Measurements from ENCODE around the gene ANKRD13B. TPM values are rescaled to one million over a fixed set of nuclear protein-coding genes. Genes with fewer than 3 reads are reported as not detected.
A peak's percentile ranks its signal among the peaks of the same experiment; 100 is the strongest.

The ANKRD13B gene
- total RNA-seq, 2 donors from 2014 or later = 7.9 to 13.5 TPM

GRCh38 chr17:29562615-29563014 is 30.3 kb upstream of the ANKRD13B start:
- Mint-ChIP-seq H3K27me3 (ENCODE audit: low read depth) (no peaks in the 10 kb centered on the region), H3K4me1 (ENCODE audit: low read depth) (peaks cover 37% of the 10 kb centered on the region), H3K27ac (no peak overlapping the region), H3K4me3 (no peak overlapping the region), H3K9me3 (no peaks in the 10 kb centered on the region), H3K36me3 (ENCODE audit: insufficient read depth in 2 of 2) (peaks cover 2 to 3% of the 10 kb centered on the region in 2 donors)
- DNase-seq (no peak), ATAC-seq (replicated peaks in 1 of 2) (no peak)

GRCh38 chr17:29563816-29564215 is 29.1 kb upstream of the ANKRD13B start:
- DNase-seq (no peak), ATAC-seq (replicated peaks in 1 of 2) (no peak)
- Mint-ChIP-seq H3K27me3 (ENCODE audit: low read depth) (no peaks in the 10 kb centered on the region), H3K9me3 (no peaks in the 10 kb centered on the region), H3K36me3 (ENCODE audit: insufficient read depth in 2 of 2) (peaks cover 2 to 3% of the 10 kb centered on the region in 2 donors), H3K4me3 (peak overlapping the region in 1 of 2 donors; percentile 14), H3K4me1 (ENCODE audit: low read depth) (peaks cover 28% of the 10 kb centered on the region), H3K27ac (no peak overlapping the region)

GRCh38 chr17:29565643-29566472 is 27.1 kb upstream of the ANKRD13B start:
- ATAC-seq (replicated peaks in 1 of 2) (peak; percentile 9 to 27), DNase-seq (peak; percentile 72 to 73)
- Mint-ChIP-seq H3K27ac (peak overlapping the region; percentile 77), H3K9me3 (no peaks in the 10 kb centered on the region), H3K4me3 (peak overlapping the region; percentile 93 to 95), H3K27me3 (ENCODE audit: low read depth) (no peaks in the 10 kb centered on the region), H3K36me3 (ENCODE audit: insufficient read depth in 2 of 2) (peaks cover 3 to 4% of the 10 kb centered on the region in 2 donors), H3K4me1 (ENCODE audit: low read depth) (peaks cover 34% of the 10 kb centered on the region)

- H3K27me3 Mint-ChIP-seq (ENCODE audit: low read depth) = no peaks in the 10 kb centered on the region
- DNase-seq (peak; percentile 81 to 82), ATAC-seq (replicated peaks in 1 of 2) (peak; percentile 52 to 59)
- H3K36me3 Mint-ChIP-seq (ENCODE audit: insufficient read depth in 2 of 2) = peaks cover 3 to 4% of the 10 kb centered on the region in 2 donors
- H3K27ac Mint-ChIP-seq = peak within 1 kb of the TSS; percentile 77
- H3K4me1 Mint-ChIP-seq (ENCODE audit: low read depth) = peaks cover 38% of the 10 kb centered on the region
- H3K4me3 Mint-ChIP-seq = peak within 1 kb of the TSS; percentile 93 to 95
- H3K9me3 Mint-ChIP-seq = no peaks in the 10 kb centered on the region
Observed at GRCh38 chr17:29566473-29567303, 26.2 kb upstream of the ANKRD13B start, which contains the start of gene ABHD15. TSS of gene ABHD15 (minus strand) at chr17:29567037. CDS start at chr17:29566966, 71 bp downstream.

- ATAC-seq (replicated peaks in 1 of 2) (peak; percentile 28 to 33), DNase-seq (no peak)
- Mint-ChIP-seq H3K36me3 (ENCODE audit: insufficient read depth in 2 of 2) (peaks cover 0 to 4% of the 10 kb centered on the region in 2 donors), H3K27me3 (ENCODE audit: low read depth) (no peaks in the 10 kb centered on the region), H3K9me3 (no peaks in the 10 kb centered on the region), H3K4me1 (ENCODE audit: low read depth) (peaks cover 38% of the 10 kb centered on the region), H3K4me3 (peak overlapping the region; percentile 93 to 95), H3K27ac (no peak overlapping the region)
Observed at GRCh38 chr17:29567304-29567553, 25.7 kb upstream of the ANKRD13B start.

GRCh38 chr17:29567554-29568330 is 25.2 kb upstream of the ANKRD13B start:
- Mint-ChIP-seq H3K36me3 (ENCODE audit: insufficient read depth in 2 of 2) (peaks cover 0 to 4% of the 10 kb centered on the region in 2 donors), H3K4me3 (peak overlapping the region; percentile 93 to 95), H3K27me3 (ENCODE audit: low read depth) (no peaks in the 10 kb centered on the region), H3K4me1 (ENCODE audit: low read depth) (peaks cover 36% of the 10 kb centered on the region), H3K9me3 (no peaks in the 10 kb centered on the region), H3K27ac (peak overlapping the region; percentile 94)
- DNase-seq (peak; percentile 89 to 92), ATAC-seq (replicated peaks in 1 of 2) (peak; percentile 68 to 72)

GRCh38 chr17:29568331-29569244 is 24.3 kb upstream of the ANKRD13B start, which contains the start of gene TP53I13:
TSS of gene TP53I13 (plus strand) at chr17:29568701. CDS start at chr17:29568759, 58 bp downstream.
- peak within 1 kb of the TSS; percentile 93 to 95 for H3K4me3 Mint-ChIP-seq
- peak within 1 kb of the TSS; percentile 94 for H3K27ac Mint-ChIP-seq
- H3K27me3 Mint-ChIP-seq (ENCODE audit: low read depth) = no peaks in the 10 kb centered on the region
- DNase-seq (peak; percentile 90 to 91), ATAC-seq (replicated peaks in 1 of 2) (peak; percentile 55 to 62)
- H3K4me1 Mint-ChIP-seq (ENCODE audit: low read depth) = peaks cover 34% of the 10 kb centered on the region
- H3K9me3 Mint-ChIP-seq = no peaks in the 10 kb centered on the region
- H3K36me3 Mint-ChIP-seq (ENCODE audit: insufficient read depth in 2 of 2) = peaks cover 0 to 4% of the 10 kb centered on the region in 2 donors

- Mint-ChIP-seq H3K27ac (no peak overlapping the region), H3K9me3 (no peaks in the 10 kb centered on the region)
- no peak for DNase-seq
Observed at GRCh38 chr17:29569245-29569950, 23.5 kb upstream of the ANKRD13B start.

GRCh38 chr17:29570521-29570920 is 22.4 kb upstream of the ANKRD13B start:
- Mint-ChIP-seq H3K36me3 (ENCODE audit: insufficient read depth in 2 of 2) (peaks cover 0 to 5% of the 10 kb centered on the region in 2 donors), H3K9me3 (no peaks in the 10 kb centered on the region), H3K27me3 (ENCODE audit: low read depth) (no peaks in the 10 kb centered on the region), H3K4me3 (peak overlapping the region; percentile 1 to 51), H3K27ac (no peak overlapping the region), H3K4me1 (ENCODE audit: low read depth) (peaks cover 28% of the 10 kb centered on the region)
- ATAC-seq (replicated peaks in 1 of 2) (no peak), DNase-seq (no peak)

More at GRCh38 chr17:29569245-29569950, 23.5 kb upstream of the ANKRD13B start:
- H3K4me1 Mint-ChIP-seq (ENCODE audit: low read depth) = peaks cover 34% of the 10 kb centered on the region
- ATAC-seq (replicated peaks in 1 of 2) = no peak
- peaks cover 0 to 5% of the 10 kb centered on the region in 2 donors for H3K36me3 Mint-ChIP-seq (ENCODE audit: insufficient read depth in 2 of 2)
- no peaks in the 10 kb centered on the region for H3K27me3 Mint-ChIP-seq (ENCODE audit: low read depth)
- H3K4me3 Mint-ChIP-seq = peak overlapping the region; percentile 83 to 89

- H3K27ac Mint-ChIP-seq = no peak overlapping the region
- no peaks in the 10 kb centered on the region for H3K9me3 Mint-ChIP-seq
- ATAC-seq (replicated peaks in 1 of 2) (no peak), DNase-seq (no peak)
- H3K27me3 Mint-ChIP-seq (ENCODE audit: low read depth) = no peaks in the 10 kb centered on the region
- no peak overlapping the region for H3K4me3 Mint-ChIP-seq
- H3K36me3 Mint-ChIP-seq (ENCODE audit: insufficient read depth in 2 of 2) = peaks cover 0 to 3% of the 10 kb centered on the region in 2 donors
- H3K4me1 Mint-ChIP-seq (ENCODE audit: low read depth) = peaks cover 22% of the 10 kb centered on the region
Observed at GRCh38 chr17:29571486-29571882, 21.4 kb upstream of the ANKRD13B start.

GRCh38 chr17:29571883-29572681 is 20.9 kb upstream of the ANKRD13B start:
- Mint-ChIP-seq H3K9me3 (no peaks in the 10 kb centered on the region), H3K4me3 (no peak overlapping the region), H3K27me3 (ENCODE audit: low read depth) (no peaks in the 10 kb centered on the region), H3K36me3 (ENCODE audit: insufficient read depth in 2 of 2) (peaks cover 0 to 3% of the 10 kb centered on the region in 2 donors), H3K27ac (no peak overlapping the region), H3K4me1 (ENCODE audit: low read depth) (peaks cover 22% of the 10 kb centered on the region)
- ATAC-seq (replicated peaks in 1 of 2) (no peak), DNase-seq (no peak)
